GM12878 (cell line): ENCODE data around the gene ZDHHC21. TPM values are rescaled to one million over a fixed set of nuclear protein-coding genes. Genes with fewer than 3 reads are reported as not detected.

Experiments used
- BMI1 ChIP-seq: fragments of 450-650 bp; IDR thresholded peaks from 2 replicates; pipeline ENCODE4 v1.6.1; 2016; ENCODE audit warnings: mild to moderate bottlenecking, moderate library complexity, borderline replicate concordance
- GATAD2B ChIP-seq: fragments of 450-650 bp; conservative IDR thresholded peaks from 2 replicates; pipeline ENCODE4 v1.6.1; 2017; ENCODE audit warnings: low read depth, mild to moderate bottlenecking, moderate library complexity
- HDGF ChIP-seq: fragments of 450-650 bp; IDR thresholded peaks from 2 replicates; pipeline ENCODE4 v1.6.1; 2016; ENCODE audit warnings: antibody characterized with exemption
- MTA2 ChIP-seq: fragments of 450-650 bp; IDR thresholded peaks from 2 replicates; pipeline ENCODE4 v1.6.1; 2016; ENCODE audit warnings: low read depth, mild to moderate bottlenecking, moderate library complexity
- NBN ChIP-seq: fragments of 450-650 bp; IDR thresholded peaks from 2 replicates; pipeline ENCODE4 v1.6.1; 2016
- NR2C1 ChIP-seq: fragments of 450-650 bp; IDR thresholded peaks from 2 replicates; pipeline ENCODE4 v1.6.1; 2017; ENCODE audit warnings: antibody characterized with exemption, mild to moderate bottlenecking, moderate library complexity
- POLR2AphosphoS2 ChIP-seq: IDR thresholded peaks from 2 replicates; pipeline ENCODE4 v1.6.1; 2011; ENCODE audit warnings: low read depth, mild to moderate bottlenecking, low read length, improper control_type of control experiment, moderate library complexity
- RELA ChIP-seq: fragments of 450-650 bp; IDR thresholded peaks from 2 replicates; pipeline ENCODE4 v1.8.0; 2014; ENCODE audit warnings: borderline replicate concordance; ENCODE audit not compliant: partially characterized antibody
- SMARCA5 ChIP-seq: fragments of 450-650 bp; IDR thresholded peaks from 2 replicates; pipeline ENCODE4 v1.6.1; 2017; ENCODE audit warnings: mild to moderate bottlenecking
- SMC3 ChIP-seq: IDR thresholded peaks from 2 replicates; pipeline ENCODE4 v1.6.1; 2011; ENCODE audit warnings: low read length, improper control_type of control experiment, borderline replicate concordance
- SPI1 ChIP-seq: IDR thresholded peaks from 2 replicates; pipeline ENCODE4 v1.6.1; 2011; ENCODE audit warnings: low read depth, mild to moderate bottlenecking, low read length, moderate library complexity, borderline replicate concordance; ENCODE audit not compliant: insufficient read depth
- ZNF24 ChIP-seq: fragments of 450-650 bp; IDR thresholded peaks from 2 replicates; pipeline ENCODE4 v1.6.1; 2017; ENCODE audit warnings: antibody characterized with exemption, mild to moderate bottlenecking
- polyA plus RNA-seq, 11 experiments: library from polyadenylated mRNA; depleted of rRNA in 4 of 11; unstranded in 6 of 11; stranded (reverse) in 5 of 11; fragments of >200 nt; fragmentation: Nextera tagmentation in 4 of 11; fragmentation: Illumina TruSeq in 1 of 11; extraction: Ambion mirVana in 4 of 11; extraction: Trizol in 1 of 11; gene quantifications; 1 replicate in 1 of 11; 2 replicates in 10 of 11; pipeline versions ENCODE4 v1.2.1 to v1.2.3, GENCODE V29; 2011 to 2016; ENCODE audit warnings: inconsistent platforms in 2 of 11, missing spikeins in 2 of 11, low read depth in 1 of 11
- total RNA-seq, 4 experiments: library from RNA; depleted of rRNA in 3 of 4; stranded (reverse); fragments of >200 nt in 3 of 4; fragmentation: Illumina TruSeq in 1 of 4; extraction: Trizol in 1 of 4; gene quantifications; 2 replicates each; pipeline versions ENCODE4 v1.2.1 to v1.2.3, GENCODE V29; 2013 to 2021
- TF ChIP-seq, protein P1 (sequence below): IDR thresholded peaks from 2 replicates; pipeline ENCODE4 v1.6.1; 2012; ENCODE audit warnings: low read length, inconsistent platforms
- TF ChIP-seq, protein P2 (sequence below): fragments of 450-650 bp; IDR thresholded peaks from 2 replicates; pipeline ENCODE4 v1.6.1; 2018; ENCODE audit warnings: mild to moderate bottlenecking, low read depth, moderate library complexity; ENCODE audit not compliant: partially characterized antibody
- TF ChIP-seq, protein P3 (sequence below): fragments of 150-350 bp; IDR thresholded peaks from 2 replicates; pipeline ENCODE4 v1.6.1; 2014; ENCODE audit warnings: mild to moderate bottlenecking, low read depth, low read length
- TF ChIP-seq, protein P4 (sequence below): fragments of 450-650 bp; IDR thresholded peaks from 2 replicates; pipeline ENCODE4 v1.6.1; 2017; ENCODE audit warnings: low read depth, mild to moderate bottlenecking, moderate library complexity
- TF ChIP-seq, protein P5 (sequence below): fragments of 450-650 bp; IDR thresholded peaks from 2 replicates; pipeline ENCODE4 v1.6.1; 2017; ENCODE audit warnings: mild to moderate bottlenecking, low read depth, inconsistent platforms; ENCODE audit not compliant: poor library complexity, severe bottlenecking

Gene ZDHHC21
- total and polyA plus RNA-seq, 10 of the 15 experiments (the other 5 are each of a cell fraction or from before 2014, with no cell fraction given), result 2.6 to 14.6 (median 9.1) TPM

DNA sequence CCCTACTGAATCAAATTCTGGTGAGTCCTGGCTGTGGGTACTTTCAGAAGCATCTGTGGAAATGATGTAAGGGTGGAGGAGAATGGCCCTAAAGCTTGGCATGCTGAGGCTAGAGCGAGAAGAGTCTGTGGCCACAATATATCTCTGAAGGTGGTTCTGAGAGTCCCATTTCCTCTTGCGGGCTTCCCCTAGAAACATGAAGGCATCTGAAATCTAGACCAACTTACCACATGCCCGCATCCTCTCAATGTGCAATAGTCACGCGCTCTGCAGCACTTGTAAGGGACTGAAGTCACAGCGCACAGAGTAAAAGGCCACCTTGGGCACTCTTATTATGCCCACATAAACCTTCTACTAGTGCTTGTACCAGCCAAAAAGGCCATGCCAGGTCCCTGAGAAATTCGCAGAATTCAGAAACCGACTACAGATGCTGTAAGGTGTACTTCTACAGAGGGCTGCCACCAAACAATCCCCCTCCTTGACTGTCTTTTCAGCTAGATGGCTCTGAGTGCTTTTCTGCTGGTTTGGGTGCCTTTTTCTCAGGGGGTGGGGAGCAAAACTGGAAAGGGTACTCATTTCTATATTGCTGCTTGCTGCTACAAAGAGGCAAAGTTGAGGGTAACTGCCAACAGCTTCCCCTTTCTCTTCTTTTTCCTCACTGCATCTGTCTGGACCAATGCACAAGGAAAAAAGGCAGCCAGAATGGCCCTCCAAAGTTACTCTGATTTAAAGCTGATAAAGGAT, 107.3 kb downstream of the ZDHHC21 start (continued):
- TF ChIP-seq, protein P1, sequence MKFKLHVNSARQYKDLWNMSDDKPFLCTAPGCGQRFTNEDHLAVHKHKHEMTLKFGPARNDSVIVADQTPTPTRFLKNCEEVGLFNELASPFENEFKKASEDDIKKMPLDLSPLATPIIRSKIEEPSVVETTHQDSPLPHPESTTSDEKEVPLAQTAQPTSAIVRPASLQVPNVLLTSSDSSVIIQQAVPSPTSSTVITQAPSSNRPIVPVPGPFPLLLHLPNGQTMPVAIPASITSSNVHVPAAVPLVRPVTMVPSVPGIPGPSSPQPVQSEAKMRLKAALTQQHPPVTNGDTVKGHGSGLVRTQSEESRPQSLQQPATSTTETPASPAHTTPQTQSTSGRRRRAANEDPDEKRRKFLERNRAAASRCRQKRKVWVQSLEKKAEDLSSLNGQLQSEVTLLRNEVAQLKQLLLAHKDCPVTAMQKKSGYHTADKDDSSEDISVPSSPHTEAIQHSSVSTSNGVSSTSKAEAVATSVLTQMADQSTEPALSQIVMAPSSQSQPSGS, result peak; percentile 79
- TF ChIP-seq NR2C1 (no peak), SMARCA5 (no peak), POLR2AphosphoS2 (no peak), GATAD2B (no peak), NBN (no peak), ZNF24 (no peak), HDGF (no peak), RELA (no peak), SPI1 (peak; percentile 96), MTA2 (peak; percentile 75), BMI1 (no peak; the same call in 1 of the 2 replicates), SMC3 (no peak)
- TF ChIP-seq, protein P2, sequence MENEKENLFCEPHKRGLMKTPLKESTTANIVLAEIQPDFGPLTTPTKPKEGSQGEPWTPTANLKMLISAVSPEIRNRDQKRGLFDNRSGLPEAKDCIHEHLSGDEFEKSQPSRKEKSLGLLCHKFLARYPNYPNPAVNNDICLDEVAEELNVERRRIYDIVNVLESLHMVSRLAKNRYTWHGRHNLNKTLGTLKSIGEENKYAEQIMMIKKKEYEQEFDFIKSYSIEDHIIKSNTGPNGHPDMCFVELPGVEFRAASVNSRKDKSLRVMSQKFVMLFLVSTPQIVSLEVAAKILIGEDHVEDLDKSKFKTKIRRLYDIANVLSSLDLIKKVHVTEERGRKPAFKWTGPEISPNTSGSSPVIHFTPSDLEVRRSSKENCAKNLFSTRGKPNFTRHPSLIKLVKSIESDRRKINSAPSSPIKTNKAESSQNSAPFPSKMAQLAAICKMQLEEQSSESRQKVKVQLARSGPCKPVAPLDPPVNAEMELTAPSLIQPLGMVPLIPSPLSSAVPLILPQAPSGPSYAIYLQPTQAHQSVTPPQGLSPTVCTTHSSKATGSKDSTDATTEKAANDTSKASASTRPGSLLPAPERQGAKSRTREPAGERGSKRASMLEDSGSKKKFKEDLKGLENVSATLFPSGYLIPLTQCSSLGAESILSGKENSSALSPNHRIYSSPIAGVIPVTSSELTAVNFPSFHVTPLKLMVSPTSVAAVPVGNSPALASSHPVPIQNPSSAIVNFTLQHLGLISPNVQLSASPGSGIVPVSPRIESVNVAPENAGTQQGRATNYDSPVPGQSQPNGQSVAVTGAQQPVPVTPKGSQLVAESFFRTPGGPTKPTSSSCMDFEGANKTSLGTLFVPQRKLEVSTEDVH, result no peak
- TF ChIP-seq, protein P3, sequence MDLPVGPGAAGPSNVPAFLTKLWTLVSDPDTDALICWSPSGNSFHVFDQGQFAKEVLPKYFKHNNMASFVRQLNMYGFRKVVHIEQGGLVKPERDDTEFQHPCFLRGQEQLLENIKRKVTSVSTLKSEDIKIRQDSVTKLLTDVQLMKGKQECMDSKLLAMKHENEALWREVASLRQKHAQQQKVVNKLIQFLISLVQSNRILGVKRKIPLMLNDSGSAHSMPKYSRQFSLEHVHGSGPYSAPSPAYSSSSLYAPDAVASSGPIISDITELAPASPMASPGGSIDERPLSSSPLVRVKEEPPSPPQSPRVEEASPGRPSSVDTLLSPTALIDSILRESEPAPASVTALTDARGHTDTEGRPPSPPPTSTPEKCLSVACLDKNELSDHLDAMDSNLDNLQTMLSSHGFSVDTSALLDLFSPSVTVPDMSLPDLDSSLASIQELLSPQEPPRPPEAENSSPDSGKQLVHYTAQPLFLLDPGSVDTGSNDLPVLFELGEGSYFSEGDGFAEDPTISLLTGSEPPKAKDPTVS, result no peak
- TF ChIP-seq, protein P4, sequence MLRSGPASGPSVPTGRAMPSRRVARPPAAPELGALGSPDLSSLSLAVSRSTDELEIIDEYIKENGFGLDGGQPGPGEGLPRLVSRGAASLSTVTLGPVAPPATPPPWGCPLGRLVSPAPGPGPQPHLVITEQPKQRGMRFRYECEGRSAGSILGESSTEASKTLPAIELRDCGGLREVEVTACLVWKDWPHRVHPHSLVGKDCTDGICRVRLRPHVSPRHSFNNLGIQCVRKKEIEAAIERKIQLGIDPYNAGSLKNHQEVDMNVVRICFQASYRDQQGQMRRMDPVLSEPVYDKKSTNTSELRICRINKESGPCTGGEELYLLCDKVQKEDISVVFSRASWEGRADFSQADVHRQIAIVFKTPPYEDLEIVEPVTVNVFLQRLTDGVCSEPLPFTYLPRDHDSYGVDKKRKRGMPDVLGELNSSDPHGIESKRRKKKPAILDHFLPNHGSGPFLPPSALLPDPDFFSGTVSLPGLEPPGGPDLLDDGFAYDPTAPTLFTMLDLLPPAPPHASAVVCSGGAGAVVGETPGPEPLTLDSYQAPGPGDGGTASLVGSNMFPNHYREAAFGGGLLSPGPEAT, result peak; percentile 58; the same call in 1 of the 2 replicates
- TF ChIP-seq, protein P5, sequence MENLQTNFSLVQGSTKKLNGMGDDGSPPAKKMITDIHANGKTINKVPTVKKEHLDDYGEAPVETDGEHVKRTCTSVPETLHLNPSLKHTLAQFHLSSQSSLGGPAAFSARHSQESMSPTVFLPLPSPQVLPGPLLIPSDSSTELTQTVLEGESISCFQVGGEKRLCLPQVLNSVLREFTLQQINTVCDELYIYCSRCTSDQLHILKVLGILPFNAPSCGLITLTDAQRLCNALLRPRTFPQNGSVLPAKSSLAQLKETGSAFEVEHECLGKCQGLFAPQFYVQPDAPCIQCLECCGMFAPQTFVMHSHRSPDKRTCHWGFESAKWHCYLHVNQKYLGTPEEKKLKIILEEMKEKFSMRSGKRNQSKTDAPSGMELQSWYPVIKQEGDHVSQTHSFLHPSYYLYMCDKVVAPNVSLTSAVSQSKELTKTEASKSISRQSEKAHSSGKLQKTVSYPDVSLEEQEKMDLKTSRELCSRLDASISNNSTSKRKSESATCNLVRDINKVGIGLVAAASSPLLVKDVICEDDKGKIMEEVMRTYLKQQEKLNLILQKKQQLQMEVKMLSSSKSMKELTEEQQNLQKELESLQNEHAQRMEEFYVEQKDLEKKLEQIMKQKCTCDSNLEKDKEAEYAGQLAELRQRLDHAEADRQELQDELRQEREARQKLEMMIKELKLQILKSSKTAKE, result peak; percentile 37
